ENCODE measurements around the gene TRERF1.

The TRERF1 gene

GRCh38 chr6:42307141-42307470 lies 144.6 kb downstream of the TRERF1 start:
- DNase-seq (ENCODE audit: low spot score): no peak
- no peak for TF ChIP-seq CTCF (IDR thresholded peaks at IDR 0.05)
- no peak overlapping the region for H3K27ac ChIP-seq
- H3K4me3 ChIP-seq: no peak overlapping the region

- DNase-seq (ENCODE audit: low spot score): no peak
- Histone ChIP-seq H3K4me3 (no peak overlapping the region), H3K27ac (no peak overlapping the region)
- TF ChIP-seq CTCF (IDR thresholded peaks at IDR 0.05): no peak
Measured at GRCh38 chr6:42306439-42307140, 145.1 kb downstream of the TRERF1 start.

- no peak for DNase-seq (ENCODE audit: low spot score)
- Histone ChIP-seq H3K27ac (no peak overlapping the region), H3K4me3 (no peak overlapping the region)
- no peak for TF ChIP-seq CTCF (IDR thresholded peaks at IDR 0.05)
Measured at GRCh38 chr6:42304053-42304712, 147.5 kb downstream of the TRERF1 start.

GRCh38 chr6:42302411-42302810 lies 149.3 kb downstream of the TRERF1 start:
- TF ChIP-seq CTCF (IDR thresholded peaks at IDR 0.05): no peak
- no peak for DNase-seq (ENCODE audit: low spot score)
- Histone ChIP-seq H3K27ac (no peak overlapping the region), H3K4me3 (no peak overlapping the region)

- no peak for TF ChIP-seq CTCF (IDR thresholded peaks at IDR 0.05)
- no peak for DNase-seq (ENCODE audit: low spot score)
- Histone ChIP-seq H3K4me3 (no peak overlapping the region), H3K27ac (no peak overlapping the region)
Measured at GRCh38 chr6:42301986-42302385, 149.7 kb downstream of the TRERF1 start.

GRCh38 chr6:42300701-42301100 lies 151.0 kb downstream of the TRERF1 start:
- no peak overlapping the region for H3K27ac ChIP-seq
- DNase-seq (ENCODE audit: low spot score): no peak
- TF ChIP-seq CTCF (IDR thresholded peaks at IDR 0.05): no peak
- no peak overlapping the region for H3K4me3 ChIP-seq

- no peak for TF ChIP-seq CTCF (IDR thresholded peaks at IDR 0.05)
- H3K27ac ChIP-seq: no peak overlapping the region
- DNase-seq (ENCODE audit: low spot score): no peak
- H3K4me3 ChIP-seq: no peak overlapping the region
Measured at GRCh38 chr6:42300185-42300584, 151.5 kb downstream of the TRERF1 start.
